K562 (cell line): ENCODE results near the gene COMMD8. TPM values are rescaled to one million over a fixed set of nuclear protein-coding genes. Genes with fewer than 3 reads are reported as not detected.

ENCODE experiments used
- C11orf30 ChIP-seq: fragments of 450-650 bp; IDR thresholded peaks from 2 replicates; pipeline ENCODE4 v1.6.1; 2016; ENCODE audit warnings: low read depth, mild to moderate bottlenecking
- E2F6 ChIP-seq, 2 experiments: IDR thresholded peaks; 2 replicates each; pipeline ENCODE4 v1.6.1; 2011; ENCODE audit warnings: borderline replicate concordance in 1 of 2, control low read depth in 1 of 2, low read depth in 1 of 2, low read length in 1 of 2, mild to moderate bottlenecking in 1 of 2, mixed read lengths in 1 of 2, moderate library complexity in 1 of 2; ENCODE audit not compliant: insufficient read depth in 1 of 2, insufficient read length in 1 of 2, poor library complexity in 1 of 2, severe bottlenecking in 1 of 2; ENCODE audit errors: extremely low read depth in 1 of 2
- ETV5 ChIP-seq: sonication (generic); formaldehyde crosslinking; IDR thresholded peaks from 2 replicates; pipeline ENCODE4 v1.4.0; 2020; ENCODE audit warnings: low read depth, mild to moderate bottlenecking, missing genetic modification reagents
- KLF13 ChIP-seq: fragments of 450-650 bp; IDR thresholded peaks from 2 replicates; pipeline ENCODE4 v1.6.1; 2016; ENCODE audit warnings: missing genetic modification characterization, low read depth, mild to moderate bottlenecking, missing compliant biosample characterization, moderate library complexity, borderline replicate concordance
- MAX ChIP-seq: sonication (generic); formaldehyde crosslinking; IDR thresholded peaks from 2 replicates; pipeline ENCODE4 v1.9.0; 2022; ENCODE audit warnings: mild to moderate bottlenecking, missing genetic modification reagents
- MEIS2 ChIP-seq: fragments of 450-650 bp; IDR thresholded peaks from 2 replicates; pipeline ENCODE4 v1.6.1; 2014; ENCODE audit warnings: mild to moderate bottlenecking; ENCODE audit not compliant: partially characterized antibody
- PCBP1 ChIP-seq: fragments of 200-400 bp; formaldehyde crosslinking; IDR thresholded peaks from 2 replicates; pipeline ENCODE4 v1.6.1; 2018; ENCODE audit warnings: mild to moderate bottlenecking, low read depth, low read length; ENCODE audit not compliant: poor library complexity, severe bottlenecking
- TEAD1 ChIP-seq, 2 experiments: fragments of 450-650 bp in 1 of 2; sonication (generic) in 1 of 2; formaldehyde crosslinking; IDR thresholded peaks; 2 replicates each; pipeline versions ENCODE4 v1.4.0 to v1.8.0; 2020 to 2022; ENCODE audit warnings: mild to moderate bottlenecking in 2 of 2, missing genetic modification reagents in 1 of 2
- USF1 ChIP-seq: sonication (generic); formaldehyde crosslinking; IDR thresholded peaks from 2 replicates; pipeline ENCODE4 v1.9.0; 2022; ENCODE audit warnings: mild to moderate bottlenecking, missing genetic modification reagents
- polyA plus RNA-seq, 8 experiments: library from polyadenylated mRNA; depleted of rRNA in 4 of 8; stranded (reverse) in 5 of 8; unstranded in 3 of 8; fragments of >200 nt; fragmentation: Nextera tagmentation in 2 of 8; fragmentation: Illumina TruSeq in 1 of 8; extraction: Ambion mirVana in 2 of 8; extraction: Trizol in 1 of 8; gene quantifications; 2 replicates each; pipeline versions ENCODE4 v1.2.1 to v1.2.3, GENCODE V29; 2011 to 2014; ENCODE audit warnings: inconsistent platforms in 1 of 8, missing spikeins in 1 of 8
- total RNA-seq, 7 experiments: library from RNA; depleted of rRNA in 6 of 7; stranded (reverse); fragments of >200 nt in 6 of 7; fragmentation: Illumina TruSeq in 2 of 7; extraction: Trizol in 2 of 7; gene quantifications; 2 replicates each; pipeline versions ENCODE4 v1.2.1 to v1.2.3, GENCODE V29; 2011 to 2021; ENCODE audit warnings: low replicate concordance in 1 of 7
- TF ChIP-seq, protein P1 (sequence below): fragments of 450-650 bp; IDR thresholded peaks from 2 replicates; pipeline ENCODE4 v1.6.1; 2016; ENCODE audit warnings: antibody characterized with exemption

The COMMD8 gene
- total and polyA plus RNA-seq, 9 of the 15 experiments (the other 6 are each of a cell fraction or from before 2014, with no cell fraction given): 7.6 to 41.0 (median 13.1) TPM

DNA sequence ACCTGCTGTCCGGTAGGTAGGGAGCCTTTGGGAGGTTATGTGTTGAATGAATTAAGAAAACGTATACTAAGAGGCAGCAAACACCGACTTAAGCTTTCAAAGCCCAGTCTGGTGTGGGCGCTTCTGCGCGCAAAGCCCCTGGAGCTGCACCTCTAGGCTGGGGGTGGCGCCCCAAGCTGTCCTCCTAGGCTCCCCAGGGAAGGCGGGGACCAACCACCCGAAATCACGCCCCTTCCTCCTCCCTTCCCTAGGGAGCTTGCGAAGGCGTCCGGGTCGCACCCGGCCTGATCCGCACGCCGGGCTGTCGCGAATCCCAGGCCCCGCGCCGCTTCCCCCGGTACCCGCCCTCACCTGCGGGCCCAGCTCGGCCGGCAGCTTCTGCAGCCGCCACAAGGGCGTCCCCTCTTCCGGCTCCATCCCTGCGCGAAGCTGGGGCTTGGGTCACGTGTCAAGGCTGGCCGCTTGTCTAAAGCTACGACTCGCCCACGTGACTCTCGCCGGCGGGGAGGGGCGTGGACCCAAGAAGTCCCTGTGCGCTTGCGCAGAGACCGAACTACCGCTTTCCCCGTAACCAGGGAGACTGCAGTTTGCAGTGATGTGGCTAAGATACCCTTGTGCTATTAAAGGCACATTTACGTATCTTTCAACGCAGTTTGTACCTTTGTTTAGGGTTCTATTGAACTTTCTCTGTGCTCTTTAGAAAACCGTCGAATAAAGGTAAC is at the start of gene COMMD8 (continued):
- TF ChIP-seq C11orf30: peak; percentile 24
- no peak for TF ChIP-seq KLF13 (tag)
- TF ChIP-seq, protein P1, sequence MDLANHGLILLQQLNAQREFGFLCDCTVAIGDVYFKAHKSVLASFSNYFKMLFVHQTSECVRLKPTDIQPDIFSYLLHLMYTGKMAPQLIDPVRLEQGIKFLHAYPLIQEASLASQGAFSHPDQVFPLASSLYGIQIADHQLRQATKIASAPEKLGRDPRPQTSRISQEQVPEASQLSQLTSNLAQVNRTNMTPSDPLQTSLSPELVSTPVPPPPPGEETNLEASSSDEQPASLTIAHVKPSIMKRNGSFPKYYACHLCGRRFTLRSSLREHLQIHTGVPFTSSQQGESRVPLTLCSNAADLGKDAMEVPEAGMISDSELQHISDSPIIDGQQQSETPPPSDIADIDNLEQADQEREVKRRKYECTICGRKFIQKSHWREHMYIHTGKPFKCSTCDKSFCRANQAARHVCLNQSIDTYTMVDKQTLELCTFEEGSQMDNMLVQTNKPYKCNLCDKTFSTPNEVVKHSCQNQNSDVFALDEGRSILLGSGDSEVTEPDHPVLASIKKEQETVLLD: peak; percentile 94
- 0 out of 4 replicates have a peak, but pooled peaks of 1 of the 2 experiments have one; percentile 9 for TF ChIP-seq TEAD1 (CRISPR knock-in tag; IDR thresholded peaks at IDR 0.05)
- peak; percentile 86 for TF ChIP-seq MEIS2
- peak; percentile 76; the same call in 1 of the 2 replicates for TF ChIP-seq ETV5
- no peak for TF ChIP-seq PCBP1
- TF ChIP-seq USF1 (CRISPR knock-in tag): peak; percentile 100
- peak; percentile 92 for TF ChIP-seq MAX (CRISPR knock-in tag)
- peak; percentile 50 to 81 for TF ChIP-seq E2F6 (IDR thresholded peaks at IDR 0.05; ENCODE audit: borderline replicate concordance in 1 of 2, extremely low read depth in 1 of 2, insufficient read depth in 1 of 2, insufficient read length in 1 of 2, low read depth in 1 of 2, low read length in 1 of 2, poor library complexity in 1 of 2, severe bottlenecking in 1 of 2)
